Breast epithelium (tissue), 4 donors: ENCODE results near the gene DDX42. TPM values are rescaled to one million over a fixed set of nuclear protein-coding genes. Genes with fewer than 3 reads are reported as not detected.
"Not testable (repeated sequence)": the region's sequence is repeated elsewhere in the genome, so short reads cannot be mapped to it uniquely, and the experiment has no call there.

Experiments
- DNase-seq, 2 donors: peaks; one replicate each; pipeline ENCODE4 v3.0.0-alpha.2; 2019; ENCODE audit warnings: low spot score in 2 of 2
- H3K27ac ChIP-seq, 2 donors: fragments of 200-600 bp; sonication (generic) in 1 of 2; one replicate each; pipeline ENCODE4 v1.5.1; 2016 to 2019; ENCODE audit warnings: mild to moderate bottlenecking in 1 of 2
- H3K27me3 ChIP-seq, 2 donors: fragments of 200-600 bp; sonication (generic) in 1 of 2; one replicate each; pipeline versions ENCODE4 v1.5.1 to v1.6.0; 2017 to 2019; ENCODE audit warnings: control low read depth in 1 of 2, mild to moderate bottlenecking in 1 of 2
- H3K36me3 ChIP-seq: fragments of 200-600 bp; one replicate; pipeline ENCODE4 v1.5.1; 2019
- H3K4me1 ChIP-seq, 2 donors: fragments of 200-600 bp; sonication (generic); one replicate each; pipeline ENCODE4 v1.5.1; 2016 to 2019; ENCODE audit warnings: control low read depth in 1 of 2
- H3K4me3 ChIP-seq, 3 donors: fragments of 200-600 bp; sonication (generic); 1 replicate in 2 of 3; 2 replicates in 1 of 3; pipeline ENCODE4 v1.5.1; 2016 to 2019; ENCODE audit warnings: mild to moderate bottlenecking in 3 of 3, moderate library complexity in 2 of 3
- H3K9me3 ChIP-seq, 2 donors: fragments of 200-600 bp; sonication (generic) in 1 of 2; one replicate each; pipeline ENCODE4 v1.5.1; 2016 to 2019; ENCODE audit warnings: control low read depth in 1 of 2
- CTCF ChIP-seq, 3 donors: fragments of 450-650 bp; IDR thresholded peaks; one replicate each; pipeline ENCODE4 v1.5.1; 2016 to 2017; ENCODE audit warnings: antibody characterized with exemption in 3 of 3, mild to moderate bottlenecking in 3 of 3, moderate library complexity in 3 of 3
- POLR2A ChIP-seq: fragments of 450-650 bp; IDR thresholded peaks from one replicate; pipeline ENCODE4 v1.6.1; 2016; ENCODE audit warnings: antibody characterized with exemption, mild to moderate bottlenecking, moderate library complexity
- POLR2AphosphoS5 ChIP-seq, 3 donors: sonication (generic); formaldehyde crosslinking; IDR thresholded peaks; one replicate each; pipeline ENCODE4 v1.6.1; 2017; ENCODE audit warnings: antibody characterized with exemption in 3 of 3
- intact Hi-C: fragments of 100-400 bp; cut with DNase I; formaldehyde crosslinking; loops from one replicate; pipeline ENCODE4 v1.15.1; 2023; ENCODE audit warnings: low total_unique reads
- total RNA-seq, 3 donors: library from RNA; depleted of rRNA; stranded (reverse); fragments of >200 nt; gene quantifications; one replicate each; pipeline ENCODE4 v1.1.0, GENCODE V29; 2016

DDX42 gene
- total RNA-seq, 3 donors from 2014 or later, result 131 to 139 (median 139) TPM

- Histone ChIP-seq H3K27ac (peak overlapping the region; percentile 90 to 95), H3K9me3 (no peaks in the 10 kb centered on the region), H3K4me3 (peak overlapping the region; percentile 69 to 97 (median 94)), H3K4me1 (peaks cover 11 to 30% of the 10 kb centered on the region in 2 donors), H3K36me3 (no peaks in the 10 kb centered on the region), H3K27me3 (no peaks in the 10 kb centered on the region)
- peak in 1 of 2 donors; percentile 46 for DNase-seq
- intact Hi-C loops, result no loop called here
- no peak for TF ChIP-seq CTCF (IDR thresholded peaks at IDR 0.05)
- no peak for TF ChIP-seq POLR2A
- no peak for TF ChIP-seq POLR2AphosphoS5 (IDR thresholded peaks at IDR 0.05)
These were observed 68.2 kb downstream of the DDX42 start for GRCh38 chr17:63842173-63842539.

GRCh38 chr17:63842540-63843386 lies 68.8 kb downstream of the DDX42 start, which contains the start of gene SMARCD2:
Gene SMARCD2 (minus strand): TSS chr17:63842685. CDS start chr17:63842674, 11 bp downstream.
- H3K36me3 ChIP-seq, result no peaks in the 10 kb centered on the region
- no peaks in the 10 kb centered on the region for H3K27me3 ChIP-seq
- H3K4me1 ChIP-seq, result peaks cover 8 to 24% of the 10 kb centered on the region in 2 donors
- TF ChIP-seq POLR2AphosphoS5 (IDR thresholded peaks at IDR 0.05) (peak; percentile 64 to 75 (median 65)), CTCF (IDR thresholded peaks at IDR 0.05) (peak in 1 of 3 donors; percentile 12), POLR2A (peak; percentile 13)
- H3K9me3 ChIP-seq, result no peaks in the 10 kb centered on the region
- DNase-seq, result peak; percentile 98 to 99
- peak within 1 kb of the TSS; percentile 69 to 97 (median 94) for H3K4me3 ChIP-seq
- H3K27ac ChIP-seq, result peak within 1 kb of the TSS; percentile 90 to 95
- intact Hi-C loops, result no loop called here

DNA sequence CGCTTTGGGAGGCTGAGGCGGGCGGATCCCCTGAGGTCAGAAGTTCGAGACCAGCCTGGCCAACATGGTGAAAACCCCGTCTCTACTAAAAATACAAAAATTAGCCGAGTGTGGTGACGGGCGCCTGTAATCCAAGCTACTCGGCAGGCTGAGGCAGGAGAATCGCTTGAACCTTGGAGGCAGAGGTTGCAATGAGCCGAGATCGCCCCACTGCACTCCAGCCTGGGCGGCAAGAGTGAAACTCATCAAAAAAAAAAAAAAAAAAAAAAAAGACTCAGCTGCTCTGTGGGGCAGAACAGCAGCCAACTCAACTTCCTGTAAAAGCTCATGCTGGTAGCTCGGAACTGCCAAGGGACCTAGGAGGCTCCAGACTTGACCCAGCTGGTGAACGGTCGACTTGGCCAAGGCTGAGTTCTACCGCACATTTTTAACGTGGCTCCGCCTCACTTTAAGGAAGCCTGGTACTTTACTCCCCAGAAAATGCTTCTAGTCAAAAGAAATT lies 69.5 kb downstream of the DDX42 start:
- H3K4me1 ChIP-seq, result peaks cover under 1 to 18% of the 10 kb centered on the region in 2 donors
- H3K9me3 ChIP-seq, intact Hi-C loops, H3K36me3 ChIP-seq, H3K27me3 ChIP-seq: not testable (repeated sequence)
- peak overlapping the region; percentile 90 to 95 for H3K27ac ChIP-seq
- DNase-seq, result peak in 1 of 2 donors; percentile 32
- peak overlapping the region; percentile 69 to 97 (median 94) for H3K4me3 ChIP-seq

GRCh38 chr17:63843910-63844677 lies 70.1 kb downstream of the DDX42 start:
- H3K27ac ChIP-seq, result peak overlapping the region; percentile 90 to 95
- no peaks in the 10 kb centered on the region for H3K27me3 ChIP-seq
- intact Hi-C loops, result no loop called here
- H3K36me3 ChIP-seq, result no peaks in the 10 kb centered on the region
- H3K9me3 ChIP-seq, result no peaks in the 10 kb centered on the region
- DNase-seq, result no peak
- TF ChIP-seq POLR2AphosphoS5 (IDR thresholded peaks at IDR 0.05) (no peak), POLR2A (no peak), CTCF (IDR thresholded peaks at IDR 0.05) (no peak)
- peak overlapping the region; percentile 69 to 97 (median 94) for H3K4me3 ChIP-seq
- H3K4me1 ChIP-seq, result peaks cover 0 to 13% of the 10 kb centered on the region in 2 donors

- H3K27me3 ChIP-seq, result no peaks in the 10 kb centered on the region
- intact Hi-C loops, result no loop called here
- H3K4me1 ChIP-seq, result peaks cover 0 to 11% of the 10 kb centered on the region in 2 donors
- TF ChIP-seq CTCF (IDR thresholded peaks at IDR 0.05), result no peak
- no peak for TF ChIP-seq POLR2A
- TF ChIP-seq POLR2AphosphoS5 (IDR thresholded peaks at IDR 0.05), result no peak
- H3K4me3 ChIP-seq, result no peak overlapping the region
- no peaks in the 10 kb centered on the region for H3K9me3 ChIP-seq
- no peak for DNase-seq
- no peak overlapping the region for H3K27ac ChIP-seq
- no peaks in the 10 kb centered on the region for H3K36me3 ChIP-seq
These were observed 71.5 kb downstream of the DDX42 start for GRCh38 chr17:63845509-63845908.
